GM12892 (cell line): ENCODE measurements around the gene BCL11B.

Experiments
- POLR2AphosphoS5 ChIP-seq: IDR thresholded peaks from 2 replicates; pipeline ENCODE4 v1.6.1; 2011; ENCODE audit warnings: low read depth, low read length, control low read depth
- TAF1 ChIP-seq: IDR thresholded peaks from 2 replicates; pipeline ENCODE4 v1.6.1; 2011; ENCODE audit warnings: low read depth, mild to moderate bottlenecking, control low read depth, low read length, borderline replicate concordance

- TF ChIP-seq TAF1 (no peak), POLR2AphosphoS5 (no peak)
These were observed 2.6 kb upstream of the BCL11B start for GRCh38 chr14:99274346-99275221.
